ENCODE results near the gene KLF4.

Gene KLF4

GRCh38 chr9:107447834-107448233, 41.7 kb downstream of the KLF4 start:
- no peak for DNase-seq

GRCh38 chr9:107447081-107447480, 42.5 kb downstream of the KLF4 start:
- no peak for DNase-seq

GRCh38 chr9:107446491-107446890, 43.1 kb downstream of the KLF4 start:
- no peak for DNase-seq

- no peak for DNase-seq
Observed at GRCh38 chr9:107443786-107444185, 45.8 kb downstream of the KLF4 start.

GRCh38 chr9:107439991-107440456, 49.5 kb downstream of the KLF4 start:
- DNase-seq: no peak

DNA sequence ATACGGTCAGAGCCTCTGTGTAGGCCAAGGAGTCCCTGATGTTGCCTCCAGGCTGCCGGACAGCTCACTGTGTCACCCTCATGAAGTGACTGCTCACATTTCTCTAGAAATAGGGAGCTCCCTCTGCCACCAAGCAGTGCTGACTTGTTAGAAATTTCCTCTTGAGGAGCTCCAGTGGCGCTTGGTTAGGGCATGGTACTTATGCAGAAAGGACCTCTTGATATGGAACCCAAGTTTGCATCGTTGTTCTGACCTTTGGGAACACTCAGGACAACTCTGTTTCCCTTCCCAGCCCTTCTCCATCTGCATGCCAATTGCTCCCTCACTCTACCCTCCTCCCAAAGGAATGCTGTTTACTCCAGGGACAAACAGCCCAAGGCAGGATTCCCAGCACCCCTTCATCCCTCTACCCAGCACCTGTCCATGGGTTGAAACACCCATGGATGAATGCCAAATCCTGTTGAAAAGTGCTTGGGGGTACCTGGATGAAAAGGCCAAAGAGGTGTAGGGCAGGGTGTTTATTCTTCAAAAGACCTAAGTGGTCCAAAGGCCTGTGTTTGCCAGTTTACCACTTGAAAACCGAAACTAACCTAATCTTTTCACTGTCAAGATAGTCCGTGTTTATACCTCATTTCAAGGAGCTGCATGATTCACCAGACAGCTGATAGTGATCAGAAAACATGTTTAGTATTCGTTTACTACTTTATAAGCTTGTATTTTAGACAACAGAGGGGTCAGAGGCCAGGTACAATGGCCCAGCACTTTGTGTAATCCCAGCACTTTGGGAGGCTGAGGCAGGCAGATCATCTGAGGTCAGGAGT, 51.1 kb downstream of the KLF4 start:
- DNase-seq: no peak

GRCh38 chr9:107437716-107438115, 51.9 kb downstream of the KLF4 start:
- DNase-seq: no peak

- no peak for DNase-seq
Observed at GRCh38 chr9:107435415-107435814, 54.2 kb downstream of the KLF4 start.
